ENCODE results near the gene TIMM10. TPM values are rescaled to one million over a fixed set of nuclear protein-coding genes. Genes with fewer than 3 reads are reported as not detected.

The TIMM10 gene
- 16.6 and 59.0 TPM in 2 replicates for total RNA-seq

GRCh38 chr11:57530596-57531507 lies at the start of gene TIMM10:
TIMM10 (minus strand) TSS chr11:57530754; CDS start chr11:57530189, 565 bp downstream.
- peak; percentile 97 for DNase-seq (ENCODE audit: low read depth)

GRCh38 chr11:57574061-57574460 lies 43.5 kb upstream of the TIMM10 start:
- no peak for DNase-seq (ENCODE audit: low read depth)

- DNase-seq (ENCODE audit: low read depth): no peak
Observed at GRCh38 chr11:57571606-57572005, 41.1 kb upstream of the TIMM10 start.

GRCh38 chr11:57568330-57568766 lies 37.8 kb upstream of the TIMM10 start:
- peak; percentile 44 for DNase-seq (ENCODE audit: low read depth)

GRCh38 chr11:57567515-57568329 lies 37.2 kb upstream of the TIMM10 start, which contains the start of gene UBE2L6:
UBE2L6 (minus strand) TSS chr11:57567672; CDS start chr11:57567611, 61 bp downstream.
- no peak for DNase-seq (ENCODE audit: low read depth)

- no peak for DNase-seq (ENCODE audit: low read depth)
Observed at GRCh38 chr11:57566905-57567514, 36.5 kb upstream of the TIMM10 start.

- peak; percentile 65 for DNase-seq (ENCODE audit: low read depth)
Observed at GRCh38 chr11:57566005-57566904, 35.7 kb upstream of the TIMM10 start.

GRCh38 chr11:57562596-57562995 lies 32.0 kb upstream of the TIMM10 start:
- DNase-seq (ENCODE audit: low read depth): no peak

GRCh38 chr11:57560146-57560545 lies 29.6 kb upstream of the TIMM10 start:
- DNase-seq (ENCODE audit: low read depth): no peak

- no peak for DNase-seq (ENCODE audit: low read depth)
Observed at GRCh38 chr11:57556041-57556440, 25.5 kb upstream of the TIMM10 start.

- DNase-seq (ENCODE audit: low read depth): no peak
Observed at GRCh38 chr11:57555393-57555792, 24.8 kb upstream of the TIMM10 start.

- no peak for DNase-seq (ENCODE audit: low read depth)
Observed at GRCh38 chr11:57552479-57552878, 21.9 kb upstream of the TIMM10 start.

GRCh38 chr11:57551941-57552340 lies 21.4 kb upstream of the TIMM10 start:
- no peak for DNase-seq (ENCODE audit: low read depth)

GRCh38 chr11:57549983-57550382 lies 19.4 kb upstream of the TIMM10 start:
- no peak for DNase-seq (ENCODE audit: low read depth)

GRCh38 chr11:57547854-57548377 lies 17.4 kb upstream of the TIMM10 start:
- no peak for DNase-seq (ENCODE audit: low read depth)

- DNase-seq (ENCODE audit: low read depth): peak; percentile 31
Observed at GRCh38 chr11:57546869-57547475, 16.4 kb upstream of the TIMM10 start.

- DNase-seq (ENCODE audit: low read depth): no peak
Observed at GRCh38 chr11:57546451-57546850, 15.9 kb upstream of the TIMM10 start.

- DNase-seq (ENCODE audit: low read depth): no peak
Observed at GRCh38 chr11:57545883-57546282, 15.3 kb upstream of the TIMM10 start.

GRCh38 chr11:57544566-57544965 lies 14.0 kb upstream of the TIMM10 start:
- no peak for DNase-seq (ENCODE audit: low read depth)

- no peak for DNase-seq (ENCODE audit: low read depth)
Observed at GRCh38 chr11:57543593-57543992, 13.0 kb upstream of the TIMM10 start.
